HS-5 (cell line): ENCODE data around the gene BLOC1S4.
"Not testable (repeated sequence)": the region's sequence is repeated elsewhere in the genome, so short reads cannot be mapped to it uniquely, and the experiment has no call there.

Experiments used
- DNase-seq: peaks from one replicate; pipeline ENCODE4 v3.0.0-alpha.2; 2012; ENCODE audit warnings: low read depth

Gene BLOC1S4

GRCh38 chr4:6718932-6719610 lies 3.1 kb downstream of the BLOC1S4 start:
- DNase-seq, result no peak

DNA sequence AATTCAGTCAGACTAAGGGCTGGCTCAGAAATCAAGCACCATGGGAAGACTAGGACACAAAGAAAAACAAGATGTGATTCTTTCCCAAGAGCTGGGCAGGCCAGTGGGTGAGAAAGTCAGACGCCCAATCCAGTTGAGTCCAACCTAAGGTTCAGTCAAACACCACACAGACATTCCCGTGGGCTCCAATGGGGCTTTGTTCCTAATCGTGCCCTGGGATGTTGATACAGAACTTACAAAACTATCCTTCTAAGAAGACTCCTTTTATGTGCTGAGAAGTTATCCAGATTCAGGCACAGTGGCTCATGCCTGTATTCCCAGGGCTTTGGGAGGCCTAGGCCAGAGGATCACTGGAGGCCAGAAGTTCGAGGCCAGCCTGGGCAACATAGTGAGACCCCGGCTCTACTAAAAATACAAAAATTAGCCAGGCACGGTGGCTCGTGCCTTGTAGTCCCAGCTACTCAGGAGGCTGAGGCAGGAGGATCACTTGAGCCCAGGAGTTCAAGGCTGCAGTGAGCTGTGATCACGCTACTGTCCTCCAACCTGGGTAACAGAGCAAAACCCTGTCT lies 3.7 kb downstream of the BLOC1S4 start:
- no peak for DNase-seq

DNA sequence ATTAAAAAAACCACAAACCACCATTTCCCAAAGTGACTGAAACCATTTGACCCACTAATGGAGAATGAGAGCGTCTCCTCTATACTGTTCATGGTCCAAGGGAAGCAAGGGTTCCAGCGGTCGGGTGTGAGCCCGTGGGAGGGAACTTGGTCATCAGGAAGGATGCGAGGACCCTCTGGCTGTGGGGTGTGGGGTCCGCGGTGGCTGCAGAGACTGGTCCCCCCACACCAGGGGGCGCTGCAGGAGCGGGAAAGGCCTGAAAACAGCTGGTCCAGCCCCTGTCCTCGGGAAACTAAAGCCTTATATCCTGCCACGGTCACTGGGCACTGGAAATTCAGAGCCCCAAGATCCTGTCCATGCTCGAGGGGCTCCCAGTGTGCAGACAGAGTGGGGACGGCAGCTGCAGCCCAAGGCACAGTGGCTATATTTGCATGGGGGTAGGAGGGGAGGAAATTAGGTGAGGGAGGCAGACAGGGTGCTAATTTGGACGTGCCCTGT lies 4.3 kb downstream of the BLOC1S4 start:
- DNase-seq, result no peak

DNA sequence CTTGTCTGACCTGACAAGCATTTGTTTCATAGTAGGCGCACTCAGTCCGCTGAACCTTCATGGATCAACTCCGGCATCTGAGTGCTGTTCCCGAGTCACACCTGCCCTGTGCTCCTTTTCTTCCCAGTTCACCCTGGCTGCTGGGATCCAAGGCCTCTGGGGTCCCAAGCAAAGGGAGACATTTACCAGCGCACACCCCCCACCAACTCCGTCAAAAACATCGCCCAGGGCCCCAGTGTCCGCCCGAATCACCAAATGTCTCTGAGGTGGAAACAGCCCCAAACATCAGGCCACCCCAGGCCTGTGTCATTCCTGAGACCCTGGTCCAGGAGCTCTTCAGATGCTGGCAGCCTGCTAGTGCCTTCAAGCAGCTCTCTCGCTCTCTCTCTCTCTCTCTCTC lies 5.1 kb downstream of the BLOC1S4 start:
- no peak for DNase-seq

- DNase-seq, result no peak
Measured at GRCh38 chr4:6722891-6723290, 6.9 kb downstream of the BLOC1S4 start.

- DNase-seq, result no peak
Measured at GRCh38 chr4:6723851-6724250, 7.9 kb downstream of the BLOC1S4 start.

GRCh38 chr4:6724421-6725111 lies 8.6 kb downstream of the BLOC1S4 start:
- DNase-seq, result no peak

DNA sequence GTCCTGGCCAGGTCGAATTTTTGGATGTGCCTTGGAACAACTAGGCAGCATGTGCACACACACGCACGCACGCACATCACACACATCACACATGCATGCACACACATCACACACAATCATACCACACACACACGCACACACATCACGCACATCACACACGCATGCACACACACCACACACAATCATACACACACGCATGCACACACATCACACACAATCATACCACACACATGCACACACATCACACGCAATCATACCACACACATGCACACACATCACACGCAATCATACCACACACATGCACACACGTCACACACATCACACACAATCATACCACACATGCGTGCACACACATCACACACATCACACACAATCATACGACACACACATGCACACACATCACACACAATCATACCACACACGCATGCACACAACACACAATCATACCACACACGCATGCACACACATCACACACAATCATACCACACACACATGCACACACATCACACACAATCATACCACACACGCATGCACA lies 9.5 kb downstream of the BLOC1S4 start:
- DNase-seq, result not testable (repeated sequence)

- no peak for DNase-seq
Measured at GRCh38 chr4:6727081-6727942, 11.3 kb downstream of the BLOC1S4 start.

DNA sequence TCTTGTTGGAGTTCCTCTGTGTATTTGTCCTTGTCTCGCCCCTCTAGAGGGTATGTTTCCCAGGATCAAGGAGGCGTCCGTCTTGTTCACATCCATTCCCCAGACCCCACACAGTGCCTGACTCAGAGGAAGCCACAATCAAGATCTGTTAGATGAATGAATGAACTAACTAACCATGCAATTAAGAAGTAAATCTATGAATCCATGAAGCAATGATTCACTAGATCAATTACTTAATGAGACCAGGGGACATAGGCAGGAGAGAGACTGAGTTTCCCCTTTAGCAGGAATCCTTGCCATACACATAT lies 11.9 kb downstream of the BLOC1S4 start:
- no peak for DNase-seq

- no peak for DNase-seq
Measured at GRCh38 chr4:6728320-6729029, 12.5 kb downstream of the BLOC1S4 start.

- no peak for DNase-seq
Measured at GRCh38 chr4:6730603-6731317, 14.8 kb downstream of the BLOC1S4 start.

- DNase-seq, result no peak
Measured at GRCh38 chr4:6731318-6731675, 15.3 kb downstream of the BLOC1S4 start.

GRCh38 chr4:6731780-6732179 lies 15.8 kb downstream of the BLOC1S4 start:
- DNase-seq, result no peak

- DNase-seq, result no peak
Measured at GRCh38 chr4:6732441-6733357, 16.7 kb downstream of the BLOC1S4 start.

DNA sequence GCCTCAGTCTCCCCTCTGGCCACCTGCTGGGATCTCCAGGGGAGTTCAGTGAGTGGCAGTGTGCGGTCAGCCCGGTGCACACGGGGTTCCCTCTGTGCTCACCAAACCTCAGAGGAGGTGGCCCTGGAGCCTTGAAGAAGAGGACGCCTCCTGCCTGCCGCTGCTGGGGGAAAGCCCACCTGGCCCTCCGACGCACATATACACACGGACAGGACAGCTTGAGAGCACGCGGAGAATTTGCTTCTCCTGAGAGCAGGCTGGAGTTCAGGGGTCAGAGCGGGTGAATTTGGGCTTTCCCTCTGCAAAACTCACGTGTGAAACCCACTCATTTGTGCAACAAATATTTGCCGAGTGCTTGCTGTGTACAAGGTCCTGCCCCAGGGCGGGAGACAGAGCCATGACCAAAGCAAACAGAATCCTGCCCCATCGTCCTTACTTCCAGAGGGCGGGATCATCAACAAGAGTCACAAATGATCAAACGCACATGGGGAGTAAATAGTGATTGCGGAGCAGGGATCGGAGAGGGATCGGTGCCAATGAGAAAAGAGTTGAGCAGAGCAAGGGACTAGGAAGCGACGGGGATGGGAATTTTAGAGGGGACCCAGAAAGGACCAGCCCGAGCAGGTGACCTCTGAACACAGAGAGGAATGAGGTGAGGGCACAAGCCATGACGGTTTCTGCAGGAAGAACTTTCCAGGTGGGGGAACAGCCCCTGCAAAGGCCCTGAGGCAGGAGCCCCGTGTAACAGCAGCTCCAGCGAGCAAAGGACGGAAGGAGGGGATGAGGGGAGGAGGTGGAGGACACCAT lies 17.6 kb downstream of the BLOC1S4 start:
- no peak for DNase-seq

- DNase-seq, result no peak
Measured at GRCh38 chr4:6734165-6734786, 18.3 kb downstream of the BLOC1S4 start.

DNA sequence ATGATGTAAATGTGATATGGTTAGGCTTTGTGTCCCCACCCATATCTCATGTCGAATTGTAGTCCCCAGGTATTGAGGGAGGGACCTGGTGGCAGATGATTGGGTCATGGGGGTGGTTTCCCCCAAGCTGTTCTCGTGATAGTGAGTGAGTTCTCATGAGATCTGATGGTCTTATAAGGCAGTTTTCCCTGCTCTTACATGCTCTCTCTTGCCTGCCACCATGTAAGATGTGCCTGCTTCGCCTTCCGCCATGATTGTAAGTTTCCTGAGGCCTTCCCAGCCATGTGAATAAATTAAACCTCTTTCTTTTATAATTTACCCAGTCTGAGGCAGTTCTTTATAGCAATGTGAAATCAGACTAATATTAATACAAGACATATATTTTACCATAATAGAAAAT lies 23.9 kb downstream of the BLOC1S4 start:
- no peak for DNase-seq

DNA sequence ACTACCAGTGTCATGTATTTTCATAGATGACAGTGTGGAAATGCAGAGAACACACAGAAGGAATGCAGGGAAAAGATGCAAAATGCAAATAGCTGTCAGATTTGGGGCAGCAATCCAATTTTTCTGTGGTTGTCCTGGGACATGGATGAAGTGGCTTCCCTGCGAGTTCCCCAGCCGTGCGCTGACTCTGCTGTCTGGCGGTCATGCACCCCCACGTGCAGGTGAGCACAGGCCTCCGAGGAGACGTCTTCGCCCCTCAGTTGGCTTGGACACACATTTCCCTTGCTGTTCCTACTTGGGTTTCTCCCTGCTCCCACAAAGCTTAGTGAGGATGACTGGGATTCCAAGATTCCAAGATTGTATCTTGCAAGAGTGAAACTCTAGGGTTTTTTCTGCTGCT lies 24.4 kb downstream of the BLOC1S4 start:
- no peak for DNase-seq
